GM21717 (cell line): ENCODE results near the gene IQCN.

Experiments used
- ATAC-seq: cut with Tn5 transposase; IDR thresholded peaks from one replicate; pipeline ENCODE4 v1.9.1; 2021; ENCODE audit warnings: mild to moderate bottlenecking, moderate library complexity; ENCODE audit not compliant: unreplicated experiment

The IQCN gene

GRCh38 chr19:18287836-18288772, 13.9 kb upstream of the IQCN start:
- no peak for ATAC-seq

DNA sequence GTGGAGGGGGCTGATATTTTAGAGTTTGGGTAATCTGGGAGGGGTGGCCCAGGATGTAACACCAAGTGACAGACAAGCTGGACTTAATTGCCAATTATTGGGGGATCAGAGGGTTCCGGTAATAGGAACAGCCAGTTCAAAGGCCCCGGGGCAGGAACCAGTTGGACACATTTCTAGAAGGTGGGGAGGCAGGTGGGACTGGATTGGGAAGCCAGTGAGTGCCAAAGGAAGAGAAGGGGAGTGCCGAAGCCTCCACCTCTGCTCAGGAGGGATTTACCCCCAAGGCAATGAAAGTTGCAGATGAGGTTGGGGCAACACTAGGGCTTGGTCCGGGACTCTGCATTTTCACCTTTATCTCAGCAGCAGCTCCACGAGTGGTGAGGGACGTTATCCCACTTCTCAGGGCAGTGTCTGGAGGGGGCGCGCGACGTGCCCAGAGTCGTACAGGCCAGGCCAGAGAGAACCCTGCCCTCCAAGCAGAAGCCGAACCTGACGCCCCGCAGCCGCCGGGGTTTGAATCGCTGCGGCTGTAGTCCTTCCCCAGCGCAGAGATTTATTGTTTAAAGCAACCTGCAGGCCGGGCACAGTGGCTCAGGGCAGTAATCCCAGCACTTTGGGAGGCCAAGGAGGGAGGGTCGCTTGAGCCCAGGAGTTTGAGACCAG, 12.9 kb upstream of the IQCN start:
- ATAC-seq, result no peak

DNA sequence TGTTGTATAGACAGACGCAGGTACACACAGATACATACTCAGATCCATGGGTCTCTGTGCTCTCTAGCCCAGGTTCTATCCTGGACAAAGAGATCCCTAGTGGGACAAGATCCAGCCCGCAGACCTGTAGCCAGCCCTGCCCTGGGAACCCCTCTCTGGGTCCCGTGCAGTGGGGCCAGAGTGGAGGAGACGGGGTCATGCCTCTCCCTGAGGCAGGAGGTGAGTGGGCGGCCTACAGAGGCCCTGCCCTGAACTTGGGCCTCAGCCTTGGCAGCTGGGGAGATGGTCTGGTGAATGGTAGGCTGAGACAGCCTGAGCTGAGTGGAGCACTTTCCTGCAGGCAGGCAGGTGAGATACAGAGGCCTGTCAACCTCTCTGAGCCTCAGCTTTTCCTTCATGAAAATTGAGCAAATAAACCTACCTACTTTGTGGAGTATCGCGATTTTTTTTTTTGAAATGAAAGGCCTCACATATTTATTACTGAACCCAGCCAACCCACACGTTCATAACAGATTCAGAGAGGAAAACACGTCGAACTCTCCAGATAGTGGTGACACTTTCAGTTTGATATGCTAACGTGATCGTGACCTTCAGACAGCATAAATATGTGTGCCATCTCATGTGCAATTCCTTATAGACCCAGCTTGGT, 10.6 kb upstream of the IQCN start:
- ATAC-seq, result no peak

DNA sequence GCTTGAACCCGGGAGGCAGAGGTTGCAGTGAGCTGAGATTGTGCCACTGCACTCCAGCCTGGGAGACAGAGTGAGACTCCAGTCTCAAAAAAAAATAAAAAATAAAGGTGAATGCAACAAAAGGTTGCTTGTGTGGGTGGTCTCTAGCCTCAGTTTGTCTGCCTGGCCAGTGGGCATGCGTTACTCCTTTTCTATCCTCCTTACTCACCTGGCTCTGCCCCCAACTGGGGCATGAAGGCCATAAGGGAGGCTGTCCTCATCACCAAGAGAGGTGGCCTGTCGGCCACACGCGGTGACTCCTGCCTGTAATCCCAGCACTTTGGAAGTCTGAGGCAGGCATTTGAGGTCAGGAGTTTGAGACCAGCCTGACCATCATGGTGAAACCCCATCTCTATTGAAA, 9.1 kb upstream of the IQCN start:
- no peak for ATAC-seq

DNA sequence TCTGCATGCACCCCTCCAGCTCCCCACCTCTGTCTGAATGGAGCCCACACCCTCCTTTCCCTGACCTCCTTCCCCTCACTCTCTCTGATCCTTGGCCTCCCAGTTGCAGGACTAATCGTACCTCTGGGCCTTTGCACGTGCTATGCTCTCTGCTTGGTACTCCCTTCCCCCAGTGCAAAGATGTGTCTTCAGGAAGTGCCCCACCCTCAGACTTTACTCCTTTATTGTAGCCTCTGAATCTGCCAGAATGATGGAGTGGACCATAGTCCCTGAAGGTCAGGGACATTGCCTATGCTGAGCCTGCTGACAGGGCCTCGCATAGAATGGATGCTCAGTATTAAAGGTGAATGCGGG, 8.5 kb upstream of the IQCN start:
- ATAC-seq, result no peak

DNA sequence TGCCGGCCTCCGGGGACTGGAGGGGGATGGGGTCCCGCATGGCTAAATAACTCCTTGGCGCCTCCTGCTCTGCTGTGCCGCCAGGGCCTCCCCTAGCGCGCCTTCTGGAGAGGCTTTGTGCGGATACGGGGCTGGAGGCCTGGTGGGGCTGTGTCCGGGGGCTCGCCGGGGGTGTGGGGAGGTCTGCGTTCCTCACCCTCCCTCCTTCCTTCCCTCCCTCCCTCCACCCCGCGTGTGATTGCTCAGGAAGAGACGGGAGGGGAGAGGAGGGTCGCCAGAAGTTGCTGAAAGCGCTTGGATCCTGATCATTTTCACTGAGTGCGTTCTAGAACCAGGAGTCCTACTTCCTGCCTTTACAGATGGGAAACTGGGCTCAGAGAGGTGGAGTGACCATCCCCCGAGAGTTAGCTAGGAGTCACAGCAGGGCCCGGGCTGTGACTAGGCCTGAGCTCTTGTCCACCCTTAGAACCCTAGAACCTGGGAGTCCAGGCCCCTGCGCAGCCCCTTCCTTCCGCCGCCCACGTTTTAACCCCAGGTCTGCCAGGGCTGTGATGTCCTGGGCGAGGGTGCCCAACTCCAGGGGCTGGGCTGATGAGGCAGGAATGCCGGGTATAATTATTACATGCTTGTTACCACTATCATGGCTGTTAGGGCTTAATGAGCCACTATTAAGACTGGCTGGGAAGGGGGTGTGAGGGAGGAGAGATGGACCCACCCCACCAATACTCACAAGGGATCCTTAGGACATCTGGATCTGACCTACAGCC, 8.0 kb upstream of the IQCN start:
- ATAC-seq, result peak; percentile 23

GRCh38 chr19:18281082-18282020, 7.1 kb upstream of the IQCN start, which contains the start of gene JUND:
Gene JUND, minus strand, starts transcription at chr19:18281622. Its CDS starts 138 bp downstream, at chr19:18281484.
- ATAC-seq, result peak; percentile 48

DNA sequence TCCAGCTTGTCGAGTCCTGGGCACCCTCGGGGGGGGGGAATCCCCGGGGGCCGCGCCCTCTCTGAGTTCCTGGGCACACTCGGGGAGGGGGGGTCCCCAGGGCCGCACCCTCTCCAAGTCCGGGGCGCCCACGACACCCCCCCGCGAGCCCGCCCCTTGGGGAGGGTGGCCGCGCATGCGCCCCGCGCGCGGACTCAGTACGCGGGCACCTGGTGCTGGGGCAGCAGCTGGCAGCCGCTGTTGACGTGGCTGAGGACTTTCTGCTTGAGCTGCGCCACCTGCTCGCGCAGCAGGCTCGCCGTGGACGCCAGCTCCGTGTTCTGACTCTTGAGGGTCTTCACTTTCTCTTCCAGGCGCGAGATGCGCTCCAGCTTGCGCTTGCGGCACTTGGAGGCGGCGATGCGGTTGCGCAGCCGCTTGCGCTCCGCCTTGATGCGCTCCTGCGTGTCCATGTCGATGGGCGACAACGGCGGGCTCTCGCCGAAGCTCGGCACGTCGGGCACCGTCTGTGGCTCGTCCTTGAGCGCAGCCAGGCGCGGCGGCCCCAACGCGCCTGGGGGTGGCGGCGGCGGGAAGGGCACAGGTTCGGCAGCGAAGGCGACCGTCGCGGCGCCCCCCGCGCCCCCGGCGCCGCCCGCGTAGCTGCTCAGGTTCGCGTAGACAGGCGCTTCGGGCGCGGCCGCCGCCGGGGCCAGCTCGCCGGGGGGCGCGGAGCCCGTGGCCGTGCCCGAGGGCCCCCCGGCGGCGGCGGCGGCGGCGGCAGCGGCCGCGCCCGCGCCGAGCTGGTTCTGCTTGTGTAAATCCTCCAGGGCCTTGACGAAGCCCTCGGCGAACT, 6.2 kb upstream of the IQCN start:
- peak; percentile 18 for ATAC-seq

- ATAC-seq, result peak; percentile 1
These were observed 5.4 kb upstream of the IQCN start for GRCh38 chr19:18279516-18280246.

- ATAC-seq, result no peak
These were observed 4.9 kb upstream of the IQCN start for GRCh38 chr19:18279266-18279515.

DNA sequence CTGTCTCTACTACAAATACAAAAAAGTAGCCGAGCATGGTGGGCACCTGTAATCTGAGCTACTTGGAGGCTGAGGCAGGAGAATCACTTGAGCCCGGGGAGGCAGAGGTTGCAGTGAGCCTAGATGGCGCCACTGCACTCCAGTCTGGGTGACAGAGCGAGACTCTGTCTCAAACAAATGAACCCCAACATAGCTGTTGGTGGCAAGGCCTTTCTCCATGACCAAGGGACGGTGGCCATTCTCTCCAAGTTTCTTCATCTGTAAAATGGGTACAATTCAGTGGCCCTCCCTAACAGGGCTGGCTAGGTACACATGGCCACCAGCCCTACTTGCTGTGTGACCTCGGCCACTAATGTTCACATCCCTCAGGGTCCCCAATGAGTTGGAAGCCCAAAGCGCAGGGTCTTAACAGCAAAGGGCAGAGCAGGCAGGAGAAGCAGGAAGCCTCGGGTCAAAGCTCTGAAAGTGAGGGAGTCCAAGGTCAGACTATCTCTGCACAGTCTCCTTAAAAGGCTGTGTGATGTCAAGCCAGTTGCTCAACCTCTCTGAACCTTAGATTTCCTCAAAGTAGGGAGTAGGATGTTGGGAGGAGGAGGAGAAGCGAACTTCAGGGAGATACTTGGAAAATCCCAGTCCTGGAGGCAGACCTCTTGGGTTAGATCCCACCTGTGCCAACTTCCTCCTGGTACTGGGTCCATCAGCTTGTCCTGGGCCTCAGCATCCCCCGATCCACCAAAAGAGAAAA, 4.4 kb upstream of the IQCN start:
- no peak for ATAC-seq

DNA sequence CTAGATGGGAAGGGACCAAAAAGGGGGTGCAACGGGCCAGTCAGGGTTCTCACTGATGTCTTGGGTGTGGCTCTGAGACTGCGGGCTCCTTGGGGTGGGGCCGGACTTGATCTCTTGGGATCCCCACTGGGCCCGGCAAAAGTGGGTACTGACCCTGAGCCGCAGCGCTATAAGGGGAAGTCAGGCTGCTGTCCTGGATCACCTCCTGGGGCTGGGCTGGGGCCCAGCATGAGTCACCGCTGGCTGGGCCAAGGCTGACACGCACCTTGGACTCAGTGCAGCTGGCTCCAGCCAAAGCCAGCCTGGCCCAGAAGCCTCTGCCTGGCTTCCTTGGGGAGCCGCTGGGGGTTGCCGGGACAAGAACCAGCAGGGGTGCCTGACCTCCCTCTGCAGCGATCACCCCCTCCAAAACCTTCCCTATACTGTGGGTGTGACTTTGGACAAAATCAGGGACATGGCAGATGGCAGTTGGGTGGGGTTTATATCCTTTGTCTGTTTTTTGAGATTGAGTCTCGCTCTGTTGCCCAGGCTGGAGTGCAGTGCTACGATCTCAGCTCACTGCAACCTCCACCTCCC, 617 bp upstream of the IQCN start:
- no peak for ATAC-seq

DNA sequence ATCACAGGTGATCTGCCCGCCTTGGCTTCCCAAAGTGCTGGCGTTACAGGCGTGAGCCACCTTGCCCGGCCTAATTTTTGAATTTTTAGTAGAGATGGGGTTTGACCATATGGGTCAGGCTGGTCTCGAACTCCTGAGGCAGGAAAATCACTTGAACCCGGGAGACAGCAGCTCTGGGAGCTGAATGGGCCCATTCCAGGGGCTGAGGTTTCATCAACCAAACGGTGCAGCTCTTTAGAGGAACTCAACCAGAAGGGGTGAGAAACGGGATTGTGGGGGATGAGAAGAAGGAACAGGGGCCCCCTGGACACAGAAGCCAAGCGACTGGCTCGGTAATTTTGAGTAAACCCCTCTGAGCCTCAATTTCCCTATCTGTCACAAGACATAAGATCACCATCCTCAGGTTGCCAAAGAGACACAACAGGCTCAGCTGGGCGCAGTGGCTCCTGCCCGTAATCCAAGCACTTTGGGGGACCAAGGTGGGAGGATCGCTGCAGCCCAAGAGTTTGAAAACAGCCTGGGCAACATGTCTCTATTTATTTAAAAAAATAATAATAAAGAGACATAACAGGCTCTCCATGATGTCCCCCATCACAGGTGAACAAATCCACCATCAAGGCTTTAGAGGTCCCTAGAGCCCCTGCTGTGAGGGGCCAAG, 562 bp downstream of the IQCN start:
- ATAC-seq, result no peak

GRCh38 chr19:18271433-18271841, 2.8 kb downstream of the IQCN start:
- ATAC-seq, result no peak

GRCh38 chr19:18270326-18270725, 3.9 kb downstream of the IQCN start:
- ATAC-seq, result no peak

DNA sequence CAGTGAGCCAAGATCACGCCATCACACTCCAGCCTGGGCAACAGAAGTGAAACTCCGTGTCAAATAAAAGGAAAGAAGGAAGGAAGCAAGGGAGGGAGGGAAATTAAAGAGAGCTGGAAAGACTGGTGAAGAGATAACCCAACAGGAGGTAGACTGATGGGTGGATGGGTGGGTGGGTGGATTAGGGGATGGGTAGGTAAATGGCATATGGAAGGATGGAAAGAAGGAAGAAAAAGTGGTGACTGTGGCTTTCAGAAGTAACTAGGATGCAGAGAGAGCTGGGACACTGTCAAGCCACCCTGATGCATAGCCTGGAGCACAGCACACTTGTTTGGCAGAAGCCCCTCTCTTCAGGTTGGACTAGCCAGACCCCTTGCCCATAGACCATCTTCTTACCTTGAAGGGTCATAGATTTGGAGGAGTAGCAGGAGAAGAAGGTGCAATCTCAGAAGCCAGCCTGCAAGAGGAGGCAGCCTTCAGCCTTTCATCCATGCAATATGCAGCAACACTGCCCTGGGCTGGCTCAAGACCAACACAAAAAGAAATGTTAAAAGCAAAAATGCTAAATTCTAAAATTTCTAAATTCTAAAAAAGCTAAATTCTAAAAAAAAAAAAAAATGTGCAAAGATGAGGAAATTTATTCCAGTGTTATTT, 5.1 kb downstream of the IQCN start:
- no peak for ATAC-seq
